ENCODE measurements around the gene NPPB. TPM values are rescaled to one million over a fixed set of nuclear protein-coding genes. Genes with fewer than 3 reads are reported as not detected.

Gene NPPB
- total and polyA plus RNA-seq, 2 of the 8 experiments (the other 6 are each of a cell fraction or from before 2014, with no cell fraction given) = 0.36 to 0.91 TPM

- H4K91ac ChIP-seq (replicated peaks; ENCODE audit: insufficient read length, low read length) = no peak overlapping the region
- CTCF ChIA-PET (ENCODE audit: partially characterized antibody) = interaction anchor here (0.7 to 8.8 kb wide), 9 partner anchors 10 to 124 kb away, joined by 3 to 67 read pairs (median 7); no protein-coding TSS in a partner anchor
Observed at GRCh38 chr1:11842154-11843041, 16.3 kb downstream of the NPPB start.

More at GRCh38 chr1:11842154-11843041, 16.3 kb downstream of the NPPB start:
- Histone ChIP-seq H3K4me1 (replicated peaks in 1 of 4; ENCODE audit: control insufficient read depth in 3 of 4, insufficient read depth in 4 of 4, low read length in 3 of 4) (no peaks in the 10 kb centered on the region), H3K79me1 (ENCODE audit: low read depth, low read length) (no peaks in the 10 kb centered on the region), H4K20me1 (replicated peaks in 1 of 2; ENCODE audit: control insufficient read depth in 1 of 2, insufficient read depth in 2 of 2, low read length in 2 of 2) (peaks cover 6 to 10% of the 10 kb centered on the region in 2 experiments), H2BK120ac (replicated peaks; ENCODE audit: low read depth, low read length) (no peak overlapping the region), H3K18ac (ENCODE audit: extremely low read depth, low read length) (no peak overlapping the region), H3K14ac (ENCODE audit: insufficient read length) (no peak overlapping the region), H4K8ac (ENCODE audit: extremely low read depth, insufficient read depth, low read length) (no peak overlapping the region), H3K36me3 (ENCODE audit: control insufficient read depth in 2 of 4, insufficient read depth in 4 of 4, low read length in 3 of 4) (peaks cover 32 to 65% (median 55%) of the 10 kb centered on the region in 4 experiments), H2BK5ac (ENCODE audit: low read depth, low read length) (no peak overlapping the region), H3K56ac (replicated peaks; ENCODE audit: insufficient read length, low read depth, low read length) (no peak overlapping the region), H4K5ac (ENCODE audit: insufficient read length, low read depth, low read length) (no peak overlapping the region), H2BK12ac (ENCODE audit: low read depth, low read length) (no peak overlapping the region), H3K4ac (replicated peaks; ENCODE audit: insufficient read length, low read depth, low read length) (no peak overlapping the region), H3K23ac (ENCODE audit: insufficient read length) (no peak overlapping the region), H3K4me3 (ENCODE audit: extremely low read depth in 1 of 4, insufficient read depth in 2 of 4, low read depth in 3 of 4, low read length in 4 of 4) (no peak overlapping the region), H3K27me3 (replicated peaks in 1 of 4; ENCODE audit: control insufficient read depth in 3 of 4, extremely low read depth in 1 of 4, insufficient read depth in 3 of 4, low read length in 3 of 4) (no peaks in the 10 kb centered on the region), H2BK15ac (ENCODE audit: low read length) (no peak overlapping the region), H3K27ac (ENCODE audit: low read depth, low read length) (no peak overlapping the region), H3K4me2 (ENCODE audit: insufficient read depth in 1 of 2, low read depth in 2 of 2, low read length in 2 of 2) (no peak overlapping the region), H3K79me2 (ENCODE audit: control insufficient read depth in 1 of 2, insufficient read depth in 2 of 2, low read length in 2 of 2) (no peaks in the 10 kb centered on the region), H2AFZ (ENCODE audit: low read length) (no peak overlapping the region), H2BK20ac (ENCODE audit: low read length) (no peak overlapping the region), H3K23me2 (ENCODE audit: low read depth, low read length) (no peaks in the 10 kb centered on the region), H3K9me3 (ENCODE audit: insufficient read depth in 2 of 2, low read depth in 1 of 2, low read length in 1 of 2) (no peaks in the 10 kb centered on the region), H3K9ac (replicated peaks in 1 of 4; ENCODE audit: extremely low read depth in 1 of 4, low read depth in 3 of 4, low read length in 3 of 4) (no peak overlapping the region), H2AK5ac (ENCODE audit: low read depth, low read length) (no peak overlapping the region)
- FAIRE-seq (no peak), DNase-seq (ENCODE audit: low read depth in 1 of 2, low spot score in 2 of 2) (no peak)
- TF ChIP-seq RNF2 (IDR thresholded peaks at IDR 0.05; ENCODE audit: borderline replicate concordance, low read depth, low read length, missing control alignments, poor library complexity, severe bottlenecking) (no peak), RBBP5 (IDR thresholded peaks at IDR 0.05; ENCODE audit: borderline replicate concordance, low read depth, low read length) (no peak), HDAC2 (IDR thresholded peaks at IDR 0.05; ENCODE audit: borderline replicate concordance in 1 of 2, low read depth in 2 of 2, low read length in 2 of 2) (no peak), CREB1 (IDR thresholded peaks at IDR 0.05) (no peak), RFX5 (IDR thresholded peaks at IDR 0.05; ENCODE audit: borderline replicate concordance, low read depth, low read length) (no peak), TAF1 (IDR thresholded peaks at IDR 0.05; ENCODE audit: low read depth, low read length) (no peak), BCL11A (IDR thresholded peaks at IDR 0.05; ENCODE audit: low read depth in 2 of 2, low read length in 2 of 2) (no peak), TCF12 (IDR thresholded peaks at IDR 0.05; ENCODE audit: low read depth, low read length) (no peak), RXRA (IDR thresholded peaks at IDR 0.05; ENCODE audit: insufficient read depth, low read depth, low read length) (no peak)
- 89% methylated on average over 19 of the region's 19 CpGs; no CpG with 5 or more reads in 1 of the 2 experiments for WGBS, 2 experiments (ENCODE audit: extremely low coverage in 1 of 2, insufficient coverage in 1 of 2, insufficient read length in 1 of 2, insufficient replicate concordance in 2 of 2, low coverage in 1 of 2, low lambda C conversion rate in 2 of 2, missing lambda C conversion rate in 1 of 2)
- POLR2A ChIA-PET (ENCODE audit: partially characterized antibody) = interaction anchor here (0.7 to 8.1 kb wide), 3 partner anchors 10 to 66 kb away, joined by 3 to 72 read pairs (median 3); no protein-coding TSS in a partner anchor

All from H1 (cell line).